Kidney glomerular epithelial cell (primary cell): ENCODE results near the gene SLX4IP.

ENCODE experiments used
- DNase-seq: peaks from one replicate; lab custom pipeline; 2025; lab: John Stamatoyannopoulos, UW

SLX4IP gene

DNA sequence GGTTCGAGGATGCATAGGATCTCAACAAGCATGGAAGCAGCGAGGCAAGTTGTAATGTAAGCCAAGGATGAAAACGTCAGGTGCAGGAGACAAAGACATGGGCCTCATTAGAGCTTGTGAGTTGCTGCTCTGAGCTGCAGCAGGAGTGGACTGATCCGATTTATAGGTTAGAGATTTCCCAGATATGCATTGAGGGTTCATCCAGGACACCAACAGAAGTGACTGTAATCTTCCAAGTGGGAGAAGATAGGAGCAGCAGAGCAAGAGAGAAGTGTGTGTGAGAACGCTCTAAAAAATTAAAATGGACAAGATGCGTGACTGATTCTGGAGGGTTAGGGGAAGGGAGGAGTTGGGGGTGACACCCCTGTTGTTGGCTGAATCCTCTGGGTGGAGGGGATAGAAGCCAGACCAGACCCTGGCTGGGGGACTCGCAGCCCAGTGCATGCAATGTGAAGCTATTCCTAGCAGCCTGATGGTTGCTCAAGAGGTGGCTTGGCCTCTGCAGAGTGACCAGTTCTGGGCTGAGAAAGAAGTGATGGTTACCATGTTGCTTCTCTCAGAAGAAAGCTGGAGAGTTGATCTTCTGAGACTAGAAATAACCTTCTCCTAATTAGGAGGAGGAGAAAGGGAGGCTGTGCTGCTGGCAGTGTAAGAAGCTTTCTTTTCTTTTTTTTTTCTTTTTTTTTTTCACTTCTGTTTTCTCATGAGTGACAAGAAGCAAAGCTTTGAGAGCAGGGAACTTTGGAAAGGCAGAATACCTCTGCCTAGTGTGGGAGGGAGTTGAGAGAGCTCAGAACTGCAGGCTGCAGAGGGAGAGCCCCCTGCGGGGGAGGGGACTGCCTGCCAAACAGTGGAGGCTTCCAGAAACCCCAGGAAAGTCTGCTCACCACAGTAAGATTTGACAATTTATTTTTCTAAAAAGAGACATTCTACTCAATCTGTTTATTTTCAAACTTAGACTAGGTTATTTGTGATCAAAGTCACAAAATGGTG, 116.9 kb downstream of the SLX4IP start:
- DNase-seq: no peak

DNA sequence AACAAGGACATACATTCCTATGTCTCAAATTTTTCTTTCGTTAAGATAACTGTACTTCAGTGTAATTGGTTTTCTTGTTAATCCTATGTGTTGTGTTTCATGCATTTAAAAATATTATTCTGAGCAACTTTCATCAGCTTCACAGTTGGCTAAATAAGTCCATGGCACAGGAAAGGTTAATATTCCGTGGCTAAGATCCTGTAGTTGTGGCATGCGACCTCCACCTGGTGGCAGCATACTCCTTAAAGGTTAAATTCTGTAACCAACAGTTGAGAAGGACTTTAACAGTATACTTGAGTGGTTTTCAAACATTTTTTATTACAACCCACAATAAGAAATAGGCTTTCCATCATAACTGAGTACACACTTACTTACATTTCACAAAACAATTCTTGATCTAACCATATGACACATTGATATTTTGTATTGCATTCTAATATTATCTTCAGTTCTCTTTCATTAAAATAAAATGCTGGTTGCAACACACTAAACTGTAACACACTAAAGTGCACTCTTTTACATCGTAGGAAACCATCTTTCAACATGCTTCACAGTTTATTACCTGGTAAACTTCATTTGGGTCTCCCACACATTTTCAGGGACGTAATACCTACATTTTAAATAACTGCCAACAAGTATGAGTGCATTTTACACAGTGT, 118.3 kb downstream of the SLX4IP start:
- DNase-seq: peak; percentile 76

DNA sequence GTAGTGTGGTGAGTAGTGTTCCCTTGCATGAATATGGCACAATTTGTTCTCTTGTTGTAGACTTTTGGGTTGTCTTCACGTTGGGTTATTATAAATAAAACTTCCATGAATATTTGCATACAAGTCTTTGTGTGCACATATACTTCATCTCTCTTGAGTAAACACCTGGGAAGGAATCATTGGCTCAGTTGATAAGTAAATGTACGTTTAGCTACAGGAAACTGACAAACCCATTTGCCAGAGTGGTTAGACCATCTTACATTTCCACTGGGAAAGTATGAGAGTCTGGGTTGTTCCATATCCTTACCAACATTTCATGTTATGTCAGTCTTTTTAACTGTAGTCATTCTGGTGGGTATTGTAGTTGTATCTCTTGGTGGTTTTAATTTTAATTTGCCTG, 119.2 kb downstream of the SLX4IP start:
- DNase-seq: no peak

DNA sequence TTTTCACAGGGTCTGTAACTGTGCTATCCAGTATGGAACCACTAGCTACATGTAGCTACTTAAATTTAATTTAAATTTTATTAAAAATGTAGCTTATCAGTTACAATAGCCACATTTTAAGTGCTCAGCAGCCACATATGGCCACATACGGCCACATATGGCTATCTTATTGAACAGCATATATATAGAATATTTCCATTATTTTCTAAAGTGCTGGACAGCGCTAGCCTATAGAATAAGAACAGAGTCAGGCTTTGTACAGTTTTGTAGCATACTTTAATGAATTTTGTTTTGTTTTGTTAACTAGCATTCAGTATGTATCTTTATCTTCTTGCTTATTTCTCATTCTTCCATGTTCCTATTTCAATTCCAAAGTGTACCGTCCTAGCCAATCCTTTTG, 120.3 kb downstream of the SLX4IP start:
- no peak for DNase-seq

DNA sequence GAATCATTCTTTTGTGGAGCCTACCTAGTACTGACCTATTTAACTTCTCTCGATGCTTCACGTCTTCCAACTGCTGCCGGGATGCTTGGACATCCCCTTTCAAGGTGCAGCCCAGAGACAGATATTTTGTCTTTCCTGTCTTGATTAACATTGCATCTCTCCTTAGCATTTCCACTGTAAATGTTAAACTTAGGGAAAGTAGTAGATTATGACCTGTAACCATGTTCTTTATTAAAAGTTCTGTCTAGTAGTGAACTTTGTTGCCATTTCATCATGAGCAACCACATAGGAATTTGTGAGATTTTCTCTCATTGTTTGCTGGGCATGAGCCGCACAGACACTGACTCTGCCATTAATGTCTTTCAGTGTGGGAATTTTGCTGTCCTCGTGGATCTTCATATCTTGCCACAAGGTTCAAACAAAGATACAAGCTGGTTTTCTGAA, 120.8 kb downstream of the SLX4IP start:
- peak; percentile 81 for DNase-seq

DNA sequence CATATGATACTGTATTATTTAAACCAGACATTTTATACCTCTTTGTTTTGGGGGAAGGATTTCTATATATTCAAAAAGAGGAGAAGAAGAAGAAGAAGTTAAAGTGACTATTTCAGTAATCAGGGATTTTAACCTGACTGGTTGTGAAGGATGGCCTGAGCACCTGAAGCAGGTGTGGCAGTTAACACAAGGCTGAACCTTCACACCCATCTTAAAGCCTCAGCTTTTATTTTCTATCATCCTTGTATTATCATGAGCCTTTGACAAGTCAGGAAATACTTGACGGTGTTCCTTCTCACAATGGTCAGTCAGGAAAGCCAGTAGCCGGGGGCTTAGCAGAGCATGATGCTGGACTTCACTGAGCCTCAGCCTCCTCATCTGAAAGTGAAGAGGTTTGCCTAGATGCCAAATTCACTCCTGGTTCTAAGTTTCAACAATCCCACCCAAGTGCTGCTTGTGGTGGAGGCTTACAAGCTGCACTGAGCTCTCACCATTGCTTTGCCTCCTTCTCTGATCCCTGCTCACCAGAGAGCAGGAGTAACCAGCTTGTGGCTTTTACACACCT, 121.5 kb downstream of the SLX4IP start:
- DNase-seq: no peak

DNA sequence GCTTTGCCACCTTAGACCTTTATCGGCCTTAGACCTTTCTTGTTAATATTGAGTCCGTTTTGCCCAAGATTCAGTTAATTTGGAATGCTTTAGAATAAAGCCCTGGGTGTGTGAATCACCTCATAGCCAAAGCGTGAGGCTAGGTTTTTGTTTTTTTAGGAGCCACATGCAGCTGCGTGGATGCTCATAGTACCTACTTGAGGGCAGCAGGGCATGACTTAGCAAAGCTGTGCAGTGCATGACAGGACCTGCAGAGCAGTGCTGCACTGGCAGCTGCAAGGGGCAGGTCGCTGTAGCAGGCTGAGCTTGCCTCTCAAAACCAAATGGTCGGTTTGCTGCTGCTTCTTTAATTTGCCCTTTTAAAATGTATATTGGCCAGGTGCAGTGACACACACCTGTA, 122.6 kb downstream of the SLX4IP start:
- DNase-seq: no peak

DNA sequence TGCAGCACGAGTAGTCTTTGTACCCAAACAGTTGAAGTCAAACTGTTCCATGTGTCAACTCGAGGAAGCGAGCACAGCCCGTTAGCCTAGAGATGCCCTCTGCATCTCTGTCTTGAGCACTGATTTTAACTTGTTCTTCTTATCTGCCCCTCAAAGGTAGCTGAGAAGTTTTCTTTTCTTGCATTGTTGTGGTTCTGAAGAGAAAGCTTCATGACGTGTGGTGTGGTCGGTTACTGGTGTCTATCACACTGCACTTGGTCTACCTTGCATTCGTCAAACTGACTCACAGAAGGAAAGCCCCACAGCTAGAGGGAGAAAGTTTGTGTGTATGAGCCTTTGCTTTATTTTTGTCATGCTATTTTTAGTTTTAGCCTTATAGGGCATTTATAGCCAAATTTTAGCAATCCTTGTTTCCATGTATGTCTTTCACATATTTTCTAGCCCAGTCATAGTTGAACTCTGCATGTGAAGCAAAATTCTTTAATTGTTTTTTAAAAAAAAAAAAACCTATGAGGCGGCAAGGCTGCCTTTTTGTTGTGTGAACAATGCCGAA, 123.6 kb downstream of the SLX4IP start:
- DNase-seq: peak; percentile 48

DNA sequence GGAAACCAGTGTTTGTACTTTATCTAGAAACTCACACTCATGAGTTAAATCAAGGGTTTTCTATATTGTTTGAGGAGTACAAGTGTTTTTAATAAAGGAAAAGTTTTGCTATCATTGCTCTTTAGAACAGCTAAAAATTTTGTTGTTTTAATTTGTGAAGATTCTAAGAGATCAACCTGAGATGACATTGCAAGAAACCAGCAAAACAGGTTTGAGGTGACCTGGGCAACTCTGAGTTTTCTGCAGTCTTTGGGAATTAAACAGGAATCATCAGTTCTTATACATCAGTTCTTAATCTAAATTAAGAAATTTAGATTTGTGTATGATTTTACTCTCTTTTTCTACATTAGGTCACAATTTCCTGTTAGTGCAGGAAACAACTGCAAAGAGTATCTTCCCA, 124.2 kb downstream of the SLX4IP start:
- DNase-seq: no peak

DNA sequence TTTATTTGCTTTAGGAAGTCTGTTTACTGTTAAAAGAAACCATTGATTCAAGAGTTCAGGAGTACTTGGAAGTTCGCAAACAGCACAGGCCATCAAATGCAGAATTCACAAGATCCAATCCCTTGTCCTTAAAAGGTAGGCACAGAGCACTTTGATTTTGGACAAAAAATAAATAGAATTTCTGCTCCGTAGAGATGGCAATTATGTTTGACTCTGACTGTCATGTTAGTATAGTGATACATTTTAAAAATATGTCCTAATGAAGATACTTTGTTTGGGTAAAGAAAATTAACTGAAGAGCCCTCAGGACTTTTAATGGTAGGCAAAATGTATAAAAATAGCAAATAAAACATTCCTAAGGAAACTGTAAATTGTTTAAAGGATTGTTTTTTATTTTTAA, 125.6 kb downstream of the SLX4IP start:
- DNase-seq: no peak

DNA sequence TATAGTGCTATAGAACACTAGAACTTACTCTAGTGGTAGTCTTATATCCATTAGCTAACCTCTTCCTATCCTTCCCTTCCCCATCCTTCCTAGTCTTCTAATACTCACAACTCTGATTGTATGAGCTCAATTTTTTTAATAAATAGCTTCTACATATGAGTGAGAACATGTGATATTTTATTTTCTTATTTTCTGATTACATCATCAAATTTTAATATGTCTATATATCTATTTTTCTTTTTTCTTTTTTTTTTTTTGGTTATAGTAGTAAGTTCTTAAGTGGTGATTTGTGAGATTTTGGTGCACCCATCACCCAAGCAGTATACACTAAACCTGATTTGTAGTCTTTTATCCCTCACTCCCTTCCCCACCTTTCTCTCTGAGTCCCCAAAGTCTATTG, 126.2 kb downstream of the SLX4IP start:
- DNase-seq: no peak

DNA sequence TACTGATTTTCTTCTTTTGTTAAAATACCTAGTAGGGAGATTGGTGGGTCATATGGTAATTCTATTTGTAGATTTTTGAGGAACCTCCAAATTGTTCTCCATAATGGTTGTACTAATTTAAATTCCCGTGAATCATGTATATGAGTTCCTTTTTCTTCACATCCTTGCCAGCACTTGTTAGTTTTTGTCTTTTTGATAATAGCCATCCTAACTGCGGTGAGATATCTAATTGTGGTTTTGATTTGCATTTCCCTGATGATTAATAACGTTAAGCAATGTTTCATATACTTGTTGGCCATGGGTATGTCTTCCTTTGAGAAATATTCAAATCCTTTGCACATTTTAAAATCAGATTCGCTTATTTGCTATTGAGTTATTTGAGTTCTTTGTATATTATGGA, 127.8 kb downstream of the SLX4IP start:
- DNase-seq: no peak

DNA sequence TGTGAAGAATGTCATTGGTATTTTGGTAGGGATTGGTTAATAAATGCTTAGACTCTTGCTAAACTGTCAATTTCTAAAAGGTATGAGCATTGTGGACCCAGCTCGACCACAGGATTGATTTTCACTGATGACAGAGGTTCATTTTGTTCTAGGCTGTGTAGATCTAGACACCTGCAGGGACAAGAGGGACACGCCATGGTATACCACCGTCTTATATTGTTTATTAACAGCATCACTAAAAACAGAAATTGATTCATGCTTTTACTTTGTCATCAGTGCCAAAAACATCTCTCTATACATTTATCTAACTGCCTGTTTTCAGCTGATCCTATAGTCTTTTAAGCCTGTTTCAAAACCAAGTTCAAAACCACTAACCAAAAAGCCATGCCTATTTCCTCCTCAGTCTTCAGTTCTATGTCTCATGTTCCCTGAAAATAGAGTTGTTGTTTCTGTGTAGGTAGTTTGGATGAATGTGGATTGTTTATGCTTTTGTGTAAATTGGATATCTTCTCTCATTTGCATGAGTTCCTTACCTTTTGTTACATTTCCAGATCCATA, 128.9 kb downstream of the SLX4IP start:
- DNase-seq: no peak

DNA sequence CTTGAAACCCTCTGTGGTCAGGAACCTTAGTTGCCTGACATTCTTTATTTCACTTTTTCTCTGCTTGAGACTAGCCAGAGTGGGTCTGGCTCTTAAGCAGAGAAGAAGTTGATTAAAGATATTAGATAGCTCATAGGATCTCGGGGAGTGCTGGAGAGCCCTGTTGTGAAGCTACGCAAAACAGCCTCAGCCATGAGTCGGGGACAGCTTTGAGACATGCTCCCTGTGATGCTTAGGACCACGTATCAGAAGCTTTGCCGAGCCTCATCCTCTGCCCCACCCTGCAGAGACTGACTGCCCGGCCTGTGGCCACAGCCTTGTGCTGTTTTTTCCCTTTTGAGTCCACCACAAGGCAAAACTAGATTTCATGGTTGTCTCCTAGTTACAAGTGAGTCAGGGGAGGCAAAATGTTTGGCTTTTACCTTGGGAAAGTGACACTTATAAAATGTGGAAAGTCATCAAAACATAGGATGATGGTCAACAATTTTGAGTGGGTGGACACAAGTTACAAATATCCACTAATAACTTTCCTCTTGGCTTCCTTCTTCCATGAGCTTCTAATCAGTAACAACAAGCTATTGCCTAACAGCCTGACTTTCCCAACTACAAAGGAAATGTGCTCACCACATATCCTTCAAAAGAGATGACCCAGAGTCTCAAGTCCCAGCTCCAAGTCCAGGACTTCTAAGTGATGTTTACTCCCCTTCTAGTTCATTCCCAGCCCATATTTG, 130.3 kb downstream of the SLX4IP start:
- no peak for DNase-seq

DNA sequence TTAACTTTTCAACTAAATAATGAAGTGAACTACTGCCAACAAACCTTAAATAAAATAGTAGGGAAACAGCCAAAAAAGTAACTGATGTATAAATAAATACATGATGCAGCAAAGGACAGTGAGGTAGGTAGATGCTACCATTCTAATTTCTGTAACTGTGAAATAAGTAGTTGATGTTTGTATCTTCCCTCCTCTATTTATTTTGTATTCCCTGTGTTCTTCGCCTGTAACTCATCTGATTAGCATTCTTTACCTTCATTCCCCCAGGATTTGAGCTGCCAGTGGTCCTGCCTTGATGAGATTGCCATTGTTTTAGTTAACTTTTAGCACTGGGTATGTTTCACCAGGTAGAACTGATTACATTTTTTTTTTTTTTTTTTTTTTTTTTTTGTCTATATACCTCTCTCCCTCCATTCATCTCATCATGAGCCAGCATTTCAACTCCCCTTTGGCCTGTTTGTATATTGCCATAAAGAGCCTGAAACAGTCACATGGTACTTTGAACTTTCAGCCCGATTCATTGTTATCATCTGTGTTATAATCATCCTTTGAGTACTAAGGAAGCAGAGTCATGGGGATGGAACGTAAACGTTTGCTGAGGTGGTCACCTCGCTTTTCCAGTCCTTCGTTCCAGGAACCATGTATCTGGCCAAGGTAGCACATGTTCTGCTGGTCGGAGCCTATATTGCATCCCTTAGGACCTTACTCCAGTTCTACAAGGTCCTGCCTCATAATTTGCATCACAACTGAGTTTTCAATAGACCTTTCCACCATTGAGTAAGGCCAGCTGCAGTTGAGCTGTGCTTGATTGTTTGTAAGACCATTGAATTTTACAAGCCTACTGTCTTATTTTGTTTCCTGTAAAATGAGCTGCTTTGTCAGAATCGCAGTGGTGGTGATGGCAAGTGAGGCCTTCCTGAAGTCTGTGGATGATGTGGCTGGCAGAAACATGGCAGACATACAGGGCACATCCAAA, 131.1 kb downstream of the SLX4IP start:
- no peak for DNase-seq

DNA sequence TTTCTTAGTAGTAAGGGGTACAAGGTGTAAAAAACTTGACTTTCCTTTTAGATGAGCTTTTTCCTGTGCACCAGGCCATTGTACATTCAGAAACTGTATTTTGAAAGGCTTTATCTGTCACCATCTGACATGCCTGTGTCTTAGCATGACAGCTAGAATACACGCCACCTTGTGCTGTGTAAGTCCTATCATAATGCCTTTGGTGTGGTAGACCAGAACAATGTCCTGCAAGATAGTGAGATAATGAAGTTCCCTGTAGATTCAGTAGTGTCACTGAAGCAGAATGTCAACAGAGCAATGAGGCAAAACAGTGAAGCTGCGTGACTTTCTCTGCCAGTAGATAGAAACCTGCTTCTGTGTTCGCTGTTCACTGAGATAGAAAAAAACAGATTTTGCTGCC, 132.9 kb downstream of the SLX4IP start:
- DNase-seq: no peak

DNA sequence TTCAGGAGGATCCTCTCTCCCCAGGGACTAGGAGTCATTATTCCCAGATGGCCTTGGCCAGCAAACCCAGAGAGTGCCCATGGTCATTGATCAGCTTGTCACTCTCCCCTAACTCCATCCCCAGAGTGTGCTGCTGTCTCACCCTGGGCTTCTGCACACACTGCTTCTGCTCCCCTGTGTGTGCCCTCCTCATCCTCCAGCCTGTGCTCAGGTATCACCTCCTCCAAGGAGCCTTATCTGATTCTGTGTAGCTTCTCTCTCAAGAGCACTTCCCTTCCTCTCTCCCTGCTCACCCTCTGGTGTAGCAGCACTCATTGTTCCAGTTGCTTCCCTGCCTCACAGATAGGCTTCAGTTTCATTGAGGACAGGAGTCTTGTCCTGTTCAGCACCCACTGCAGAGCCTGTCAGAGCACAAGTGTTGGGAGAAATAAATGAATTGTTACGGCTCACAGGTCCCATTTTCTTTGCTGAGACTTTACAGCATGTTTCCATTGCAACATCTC, 136.3 kb downstream of the SLX4IP start:
- no peak for DNase-seq

DNA sequence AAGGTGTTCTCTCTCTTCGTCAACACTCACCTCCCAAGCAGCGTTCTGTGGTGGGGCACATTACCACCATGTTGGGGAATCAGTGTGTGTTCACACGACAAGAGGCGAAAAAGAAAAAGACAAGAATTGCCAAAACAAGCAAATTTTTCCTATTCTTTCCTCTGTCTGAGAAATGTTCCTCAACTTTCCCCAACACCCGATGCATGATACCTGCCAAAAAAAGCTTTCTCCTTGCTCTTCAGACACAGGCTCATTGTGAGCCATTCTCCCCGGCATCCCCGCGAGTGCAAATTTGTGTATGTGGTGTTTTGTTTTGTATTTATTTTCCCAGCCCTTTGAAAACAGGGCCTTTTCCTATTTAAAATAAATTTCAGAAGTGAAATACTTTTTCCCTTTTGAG, 137.7 kb downstream of the SLX4IP start:
- no peak for DNase-seq

DNA sequence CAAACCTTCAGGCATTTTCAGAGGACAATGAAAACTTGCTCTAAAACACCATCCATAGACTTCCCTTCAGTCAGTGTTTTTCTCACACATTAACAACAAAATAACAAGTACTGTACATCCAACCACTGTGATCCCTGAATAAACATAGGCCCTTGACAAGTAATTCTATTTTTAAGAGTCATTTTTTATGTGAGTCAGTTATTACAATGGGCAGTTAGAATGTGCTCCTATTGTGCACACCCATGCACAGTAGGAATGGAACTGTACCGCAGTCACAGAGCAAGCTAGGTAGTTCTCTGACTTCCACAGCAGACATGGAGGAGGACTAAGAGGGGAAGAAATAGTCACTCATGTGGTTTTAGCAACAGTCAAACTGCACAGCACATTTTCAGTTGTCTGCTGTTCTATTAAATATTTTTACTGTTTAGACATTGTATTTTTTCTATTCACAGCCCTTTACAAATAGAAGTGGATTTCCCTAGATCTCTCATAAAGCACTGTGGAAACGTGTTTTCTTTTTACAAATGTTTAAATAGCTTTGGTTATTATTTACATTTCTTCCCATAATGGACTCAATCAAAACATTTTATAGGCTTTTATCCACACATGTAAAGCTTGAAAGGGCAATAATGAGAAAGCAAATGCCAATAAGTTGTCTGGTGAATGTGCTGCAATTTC, 138.3 kb downstream of the SLX4IP start:
- peak; percentile 26 for DNase-seq

DNA sequence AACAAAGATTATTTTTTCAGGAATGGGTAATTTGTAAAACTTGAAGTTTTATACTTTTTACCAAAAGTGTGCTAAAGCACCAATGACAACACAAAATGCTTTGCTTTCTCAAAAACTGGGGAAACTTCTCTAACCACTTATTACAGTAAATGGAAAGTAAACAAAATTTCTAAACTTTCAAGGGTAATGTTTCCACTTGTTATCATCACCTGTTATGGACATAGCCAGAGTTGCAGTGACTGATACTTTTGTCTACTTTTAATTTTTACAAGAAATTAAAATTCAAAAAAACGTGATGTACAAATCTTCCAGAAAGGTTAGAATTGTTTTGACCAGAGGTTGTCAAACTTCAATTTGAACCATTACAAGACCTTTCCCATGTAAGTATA, 138.8 kb downstream of the SLX4IP start:
- DNase-seq: no peak
